ENCODE results near the gene RNF149.
"Not testable (repeated sequence)": the region's sequence is repeated elsewhere in the genome, so short reads cannot be mapped to it uniquely, and the experiment has no call there.

RNF149 gene

GRCh38 chr2:101308432-101309210, at the start of gene RNF149:
TSS of gene RNF149 (minus strand) at chr2:101308701. CDS start at chr2:101308588, 113 bp downstream.
- DNase-seq (ENCODE audit: low read depth in 2 of 2) = peak; percentile 88 to 90

GRCh38 chr2:101357376-101357775, 48.9 kb upstream of the RNF149 start:
- no peak for DNase-seq (ENCODE audit: low read depth in 2 of 2)

- no peak for DNase-seq (ENCODE audit: low read depth in 2 of 2)
These were observed 48.0 kb upstream of the RNF149 start for GRCh38 chr2:101356521-101356920.

GRCh38 chr2:101356055-101356454, 47.6 kb upstream of the RNF149 start:
- DNase-seq (ENCODE audit: low read depth in 2 of 2) = no peak

GRCh38 chr2:101355401-101356054, 47.0 kb upstream of the RNF149 start:
- no peak for DNase-seq (ENCODE audit: low read depth in 2 of 2)

- no peak for DNase-seq (ENCODE audit: low read depth in 2 of 2)
These were observed 46.2 kb upstream of the RNF149 start for GRCh38 chr2:101354420-101355311.

GRCh38 chr2:101352631-101353030, 44.1 kb upstream of the RNF149 start:
- DNase-seq (ENCODE audit: low read depth in 2 of 2) = not testable (repeated sequence)

- DNase-seq (ENCODE audit: low read depth in 2 of 2) = no peak
These were observed 42.7 kb upstream of the RNF149 start for GRCh38 chr2:101351207-101351606.

GRCh38 chr2:101349893-101350662, 41.6 kb upstream of the RNF149 start:
- DNase-seq (ENCODE audit: low read depth in 2 of 2) = no peak

GRCh38 chr2:101348883-101349282, 40.4 kb upstream of the RNF149 start:
- DNase-seq (ENCODE audit: low read depth in 2 of 2) = no peak

GRCh38 chr2:101346909-101347308, 38.4 kb upstream of the RNF149 start:
- DNase-seq (ENCODE audit: low read depth in 2 of 2) = no peak

- DNase-seq (ENCODE audit: low read depth in 2 of 2) = no peak
These were observed 35.6 kb upstream of the RNF149 start for GRCh38 chr2:101344137-101344536.

- DNase-seq (ENCODE audit: low read depth in 2 of 2) = no peak
These were observed 34.1 kb upstream of the RNF149 start for GRCh38 chr2:101342625-101343008.

GRCh38 chr2:101341901-101342624, 33.6 kb upstream of the RNF149 start:
- DNase-seq (ENCODE audit: low read depth in 2 of 2) = peak; percentile 51 to 63

- DNase-seq (ENCODE audit: low read depth in 2 of 2) = peak in 1 of 2 donors; percentile 43
These were observed 32.9 kb upstream of the RNF149 start for GRCh38 chr2:101341421-101341820.

GRCh38 chr2:101340141-101340551, 31.6 kb upstream of the RNF149 start:
- no peak for DNase-seq (ENCODE audit: low read depth in 2 of 2)

- DNase-seq (ENCODE audit: low read depth in 2 of 2) = no peak
These were observed 30.9 kb upstream of the RNF149 start for GRCh38 chr2:101339266-101339880.

GRCh38 chr2:101337877-101338276, 29.4 kb upstream of the RNF149 start:
- DNase-seq (ENCODE audit: low read depth in 2 of 2) = no peak

- DNase-seq (ENCODE audit: low read depth in 2 of 2) = no peak
These were observed 24.6 kb upstream of the RNF149 start for GRCh38 chr2:101332885-101333766.

Measured in stimulated activated CD8-positive, alpha-beta memory T cell treated with anti-CD3 and anti-CD28 coated beads, Interleukin-2, amount 100 ng/mL, for 48 hours (primary cell).